Fibroblast of lung (primary cell): ENCODE data around the gene PEX10. TPM values are rescaled to one million over a fixed set of nuclear protein-coding genes. Genes with fewer than 3 reads are reported as not detected.

Experiments
- DNase-seq, 2 donors: peaks; one replicate each; pipeline versions ENCODE4 v3.0.0 to v3.0.0-alpha.2; 2010; ENCODE audit warnings: low read depth in 2 of 2
- H2AFZ ChIP-seq: 2 replicates; pipeline ENCODE4 v1.5.1; 2012; ENCODE audit warnings: low read length, control low read depth, inconsistent platforms
- H3K27ac ChIP-seq: 2 replicates; pipeline ENCODE4 v1.5.1; 2011; ENCODE audit warnings: low read length, control low read depth; ENCODE audit not compliant: insufficient read depth
- H3K27me3 ChIP-seq: 2 replicates; pipeline ENCODE4 v1.5.1; 2011; ENCODE audit warnings: mild to moderate bottlenecking, low read length; ENCODE audit not compliant: control insufficient read depth, insufficient read depth
- H3K36me3 ChIP-seq: 2 replicates; pipeline ENCODE4 v1.5.1; 2011; ENCODE audit warnings: low read length; ENCODE audit not compliant: control insufficient read depth, insufficient read depth
- H3K4me1 ChIP-seq: 2 replicates; pipeline ENCODE4 v1.5.1; 2011; ENCODE audit warnings: low read length; ENCODE audit not compliant: control insufficient read depth, insufficient read depth; ENCODE audit errors: extremely low read depth
- H3K4me2 ChIP-seq: 2 replicates; pipeline ENCODE4 v1.5.1; 2011; ENCODE audit warnings: low read length, control low read depth; ENCODE audit not compliant: insufficient read depth; ENCODE audit errors: extremely low read depth
- H3K4me3 ChIP-seq, 4 experiments: fragments of 200-600 bp in 1 of 4; sonication (generic) in 1 of 4; replicated peaks in 1 of 4; 2 replicates each; pipeline ENCODE4 v1.5.1; 2011 to 2016; ENCODE audit warnings: low read length in 4 of 4, low read depth in 3 of 4, mild to moderate bottlenecking in 3 of 4, control low read depth in 2 of 4, inconsistent platforms in 1 of 4, mixed read lengths in 1 of 4; ENCODE audit not compliant: insufficient read depth in 1 of 4; ENCODE audit errors: control extremely low read depth in 1 of 4
- H3K79me2 ChIP-seq: 2 replicates; pipeline ENCODE4 v1.5.1; 2012; ENCODE audit warnings: mild to moderate bottlenecking, low read length, inconsistent platforms; ENCODE audit not compliant: control insufficient read depth, insufficient read depth
- H3K9ac ChIP-seq: 2 replicates; pipeline ENCODE4 v1.5.1; 2011; ENCODE audit warnings: mild to moderate bottlenecking, low read length, control low read depth; ENCODE audit not compliant: insufficient read depth
- H3K9me3 ChIP-seq: 2 replicates; pipeline ENCODE4 v1.5.1; 2012; ENCODE audit warnings: low read depth, low read length; ENCODE audit not compliant: control insufficient read depth, insufficient read depth
- H4K20me1 ChIP-seq: 2 replicates; pipeline ENCODE4 v1.5.1; 2011; ENCODE audit warnings: low read length; ENCODE audit not compliant: control insufficient read depth, insufficient read depth; ENCODE audit errors: extremely low read depth
- EZH2 ChIP-seq: IDR thresholded peaks from 2 replicates; pipeline ENCODE4 v1.5.1; 2012; ENCODE audit warnings: low read length, control low read depth, mild to moderate bottlenecking; ENCODE audit errors: missing control alignments
- polyA plus RNA-seq, 2 donors: library from polyadenylated mRNA; depleted of rRNA in 1 of 2; stranded (reverse) in 1 of 2; unstranded in 1 of 2; fragments of >200 nt; gene quantifications; 2 replicates each; pipeline ENCODE4 v1.2.1, GENCODE V29; 2011 to 2012; ENCODE audit warnings: missing spikeins in 1 of 2
- total RNA-seq: library from RNA; depleted of rRNA; stranded (reverse); fragments of >200 nt; gene quantifications from 2 replicates; pipeline ENCODE4 v1.2.1, GENCODE V29; 2014
- TF ChIP-seq, protein P1 (sequence below), 2 donors: IDR thresholded peaks in 1 of 2; conservative IDR thresholded peaks in 1 of 2; 1 replicate in 1 of 2; 2 replicates in 1 of 2; pipeline ENCODE4 v1.5.1; 2011 to 2012; ENCODE audit warnings: low read length in 2 of 2, control low read depth in 1 of 2, inconsistent platforms in 1 of 2, low read depth in 1 of 2, mild to moderate bottlenecking in 1 of 2

Gene PEX10
- total and polyA plus RNA-seq, 2 donors (not counting 1 experiment from before 2014, with no cell fraction given), result 15.4 to 33.4 TPM

DNA sequence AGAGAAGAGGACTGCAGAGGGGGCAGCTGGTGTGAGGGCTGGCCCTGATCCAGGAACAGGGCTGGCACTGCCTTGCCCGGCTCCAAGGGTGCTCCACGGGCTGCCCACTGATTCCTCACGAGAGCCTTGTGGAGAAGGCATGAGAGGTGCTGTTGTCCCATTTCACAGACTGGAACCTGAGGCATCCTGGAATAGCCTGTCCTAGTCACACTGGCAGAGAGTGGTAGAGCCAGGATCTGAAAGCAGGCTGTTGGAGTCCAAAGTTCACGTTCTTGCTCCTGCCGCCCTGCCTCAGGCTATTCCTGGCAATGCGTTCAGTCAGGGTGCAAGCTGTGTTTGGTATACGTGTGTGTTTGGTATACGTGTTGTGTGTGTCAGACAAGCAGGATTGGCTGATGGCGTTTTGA lies 18.9 kb downstream of the PEX10 start:
- H3K4me1 ChIP-seq, result peaks cover 12% of the 10 kb centered on the region
- no peak overlapping the region for H2AFZ ChIP-seq
- peak overlapping the region; percentile 94 for H3K4me2 ChIP-seq
- no peaks in the 10 kb centered on the region for H4K20me1 ChIP-seq
- no peaks in the 10 kb centered on the region for H3K27me3 ChIP-seq
- TF ChIP-seq, protein P1, sequence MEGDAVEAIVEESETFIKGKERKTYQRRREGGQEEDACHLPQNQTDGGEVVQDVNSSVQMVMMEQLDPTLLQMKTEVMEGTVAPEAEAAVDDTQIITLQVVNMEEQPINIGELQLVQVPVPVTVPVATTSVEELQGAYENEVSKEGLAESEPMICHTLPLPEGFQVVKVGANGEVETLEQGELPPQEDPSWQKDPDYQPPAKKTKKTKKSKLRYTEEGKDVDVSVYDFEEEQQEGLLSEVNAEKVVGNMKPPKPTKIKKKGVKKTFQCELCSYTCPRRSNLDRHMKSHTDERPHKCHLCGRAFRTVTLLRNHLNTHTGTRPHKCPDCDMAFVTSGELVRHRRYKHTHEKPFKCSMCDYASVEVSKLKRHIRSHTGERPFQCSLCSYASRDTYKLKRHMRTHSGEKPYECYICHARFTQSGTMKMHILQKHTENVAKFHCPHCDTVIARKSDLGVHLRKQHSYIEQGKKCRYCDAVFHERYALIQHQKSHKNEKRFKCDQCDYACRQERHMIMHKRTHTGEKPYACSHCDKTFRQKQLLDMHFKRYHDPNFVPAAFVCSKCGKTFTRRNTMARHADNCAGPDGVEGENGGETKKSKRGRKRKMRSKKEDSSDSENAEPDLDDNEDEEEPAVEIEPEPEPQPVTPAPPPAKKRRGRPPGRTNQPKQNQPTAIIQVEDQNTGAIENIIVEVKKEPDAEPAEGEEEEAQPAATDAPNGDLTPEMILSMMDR (conservative IDR thresholded peaks at IDR 0.05 in 1 of 2, IDR thresholded peaks at IDR 0.05 in 1 of 2; ENCODE audit: low read depth in 1 of 2, low read length in 2 of 2), result no peak
- TF ChIP-seq EZH2, result no peak
- peaks cover 59% of the 10 kb centered on the region for H3K79me2 ChIP-seq
- peak overlapping the region in 2 of 4 experiments; percentile 90 to 93 for H3K4me3 ChIP-seq
- no peak for DNase-seq
- H3K27ac ChIP-seq, result peak overlapping the region; percentile 36
- H3K36me3 ChIP-seq, result peaks cover 22% of the 10 kb centered on the region
- no peaks in the 10 kb centered on the region for H3K9me3 ChIP-seq
- H3K9ac ChIP-seq, result no peak overlapping the region

DNA sequence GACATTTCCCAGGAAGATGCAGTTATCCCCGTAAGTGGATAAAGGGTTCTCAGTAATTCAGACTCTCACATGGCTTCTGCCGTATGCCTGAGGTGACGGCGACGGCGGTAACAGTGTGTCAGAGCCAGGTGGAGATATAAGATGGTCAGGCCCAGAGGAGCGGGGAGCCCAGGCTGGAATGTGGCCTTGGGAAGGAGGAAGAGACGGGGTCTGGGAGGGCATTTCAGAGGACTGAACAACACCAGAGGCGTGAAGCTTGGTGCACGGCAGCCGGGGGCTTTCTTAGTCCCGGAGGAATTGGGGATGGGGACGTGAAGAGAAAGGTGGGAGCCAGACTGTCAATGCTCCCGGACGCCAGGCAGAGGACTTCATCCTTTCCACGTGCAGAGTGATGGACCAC lies 19.7 kb downstream of the PEX10 start:
- Histone ChIP-seq H3K9me3 (no peaks in the 10 kb centered on the region), H4K20me1 (no peaks in the 10 kb centered on the region), H3K4me3 (peak overlapping the region; percentile 89 to 95 (median 92)), H3K27ac (peak overlapping the region; percentile 86), H2AFZ (no peak overlapping the region), H3K4me1 (peaks cover 12% of the 10 kb centered on the region), H3K36me3 (peaks cover 20% of the 10 kb centered on the region), H3K9ac (peak overlapping the region; percentile 83), H3K27me3 (no peaks in the 10 kb centered on the region), H3K79me2 (peaks cover 57% of the 10 kb centered on the region), H3K4me2 (peak overlapping the region; percentile 94)
- DNase-seq, result no peak
- no peak for TF ChIP-seq EZH2
- TF ChIP-seq, protein P1 (conservative IDR thresholded peaks at IDR 0.05 in 1 of 2, IDR thresholded peaks at IDR 0.05 in 1 of 2; ENCODE audit: low read depth in 1 of 2, low read length in 2 of 2), result no peak

DNA sequence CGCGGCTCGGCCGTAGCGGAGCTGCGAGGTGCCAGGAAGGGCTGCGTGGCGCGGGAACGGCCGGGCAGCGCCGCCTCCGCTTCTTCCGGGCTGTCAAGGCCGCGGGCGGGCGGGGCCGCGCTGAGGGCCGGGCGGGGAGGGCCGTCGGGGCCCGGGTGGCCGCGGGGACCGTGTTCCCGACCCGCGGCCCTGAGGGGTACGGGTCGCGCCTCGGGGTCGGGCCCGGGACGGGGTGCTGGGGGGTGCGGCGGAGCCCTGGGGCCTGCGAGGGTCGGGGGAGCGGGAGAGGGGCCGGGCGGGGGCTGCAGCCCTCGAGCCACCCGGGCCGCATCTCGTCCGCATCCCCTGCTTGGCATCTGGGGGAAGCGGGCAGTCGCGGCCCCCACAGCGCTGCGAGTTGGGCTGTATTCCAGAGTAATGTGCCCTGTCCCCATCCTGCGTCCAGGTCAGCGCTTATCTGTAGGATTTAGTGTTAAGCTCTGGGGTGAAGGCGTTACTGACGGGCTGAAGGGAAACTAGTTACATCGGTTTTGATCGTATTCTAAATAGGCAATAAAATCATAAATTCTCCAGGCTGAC lies 20.3 kb downstream of the PEX10 start:
- TF ChIP-seq EZH2, result no peak
- TF ChIP-seq, protein P1 (conservative IDR thresholded peaks at IDR 0.05 in 1 of 2, IDR thresholded peaks at IDR 0.05 in 1 of 2; ENCODE audit: low read depth in 1 of 2, low read length in 2 of 2), result no peak
- Histone ChIP-seq H3K9me3 (no peaks in the 10 kb centered on the region), H4K20me1 (no peaks in the 10 kb centered on the region), H3K36me3 (peaks cover 15% of the 10 kb centered on the region), H3K4me1 (peaks cover 12% of the 10 kb centered on the region), H3K4me3 (peak overlapping the region; percentile 89 to 95 (median 92)), H3K27me3 (no peaks in the 10 kb centered on the region), H3K27ac (peak overlapping the region; percentile 86), H3K79me2 (peaks cover 55% of the 10 kb centered on the region), H3K9ac (peak overlapping the region; percentile 83), H3K4me2 (peak overlapping the region; percentile 94), H2AFZ (no peak overlapping the region)
- no peak for DNase-seq
